SK-N-SH (cell line): ENCODE data around the gene ZNF132. TPM values are rescaled to one million over a fixed set of nuclear protein-coding genes. Genes with fewer than 3 reads are reported as not detected.
A peak's percentile ranks its signal among the peaks of the same experiment; 100 is the strongest.

Experiments used
- CTCF ChIA-PET: fragments of 300-600, 350-600 bp; formaldehyde crosslinking; extraction: SDS; loops from one replicate; lab custom pipeline; 2021; lab: Yijun Ruan, JAX
- POLR2A ChIA-PET: fragments of 350-600 bp; sonication (Branson Sonifier 250); formaldehyde crosslinking; extraction: SDS; loops from one replicate; lab custom pipeline; 2020; ENCODE audit warnings: antibody characterized with exemption, inconsistent platforms; lab: Yijun Ruan, JAX
- DNase-seq: peaks from one replicate; pipeline ENCODE4 v3.0.0; 2012
- H2AFZ ChIP-seq: fragments of 200-600 bp; sonication (generic); 2 replicates; pipeline ENCODE4 v1.8.1; 2016; ENCODE audit warnings: antibody characterized with exemption, mild to moderate bottlenecking, low read depth
- H3F3A ChIP-seq: fragments of 200-600 bp; sonication (generic); replicated peaks from 2 replicates; pipeline ENCODE3; 2016; ENCODE audit warnings: antibody characterized with exemption, mild to moderate bottlenecking; ENCODE audit not compliant: insufficient read depth
- H3K27ac ChIP-seq, 2 experiments: fragments of 200-500 bp in 1 of 2; fragments of 200-600 bp in 1 of 2; sonication (Bioruptor generic) in 1 of 2; sonication (generic), shearing (Covaris generic) in 1 of 2; 2 replicates each; pipeline versions ENCODE4 v1.5.1 to v1.6.1; 2014 to 2016; ENCODE audit warnings: low read depth in 2 of 2, inconsistent platforms in 1 of 2, low read length in 1 of 2, mild to moderate bottlenecking in 1 of 2, mixed read lengths in 1 of 2
- H3K27me3 ChIP-seq: fragments of 200-600 bp; sonication (generic), shearing (Covaris generic); 2 replicates; pipeline ENCODE4 v1.6.1; 2016; ENCODE audit warnings: mixed run types; ENCODE audit not compliant: insufficient read depth
- H3K36me3 ChIP-seq, 2 experiments: fragments of 200-500 bp in 1 of 2; fragments of 200-600 bp in 1 of 2; sonication (Bioruptor generic) in 1 of 2; sonication (generic) in 1 of 2; replicated peaks in 1 of 2; 2 replicates each; pipeline versions ENCODE3 to v1.5.1; 2014 to 2016; ENCODE audit warnings: low read length in 1 of 2, mild to moderate bottlenecking in 1 of 2; ENCODE audit not compliant: insufficient read depth in 2 of 2, control insufficient read depth in 1 of 2
- H3K4me1 ChIP-seq, 2 experiments: fragments of 200-500 bp in 1 of 2; fragments of 200-600 bp in 1 of 2; sonication (Bioruptor generic) in 1 of 2; sonication (generic), shearing (Covaris generic) in 1 of 2; 2 replicates each; pipeline versions ENCODE4 v1.5.1 to v1.6.1; 2014 to 2016; ENCODE audit warnings: low read depth in 1 of 2, low read length in 1 of 2, mixed run types in 1 of 2; ENCODE audit not compliant: insufficient read depth in 2 of 2, control insufficient read depth in 1 of 2
- H3K4me2 ChIP-seq: fragments of 200-600 bp; sonication (generic), shearing (Covaris generic); 2 replicates; pipeline ENCODE4 v1.6.1; 2017; ENCODE audit warnings: mixed run types
- H3K4me3 ChIP-seq, 2 experiments: fragments of 200-500 bp in 1 of 2; fragments of 200-600 bp in 1 of 2; sonication (Bioruptor generic) in 1 of 2; sonication (generic), shearing (Covaris generic) in 1 of 2; 2 replicates each; pipeline versions ENCODE4 v1.5.1 to v1.8.1; 2014 to 2016; ENCODE audit warnings: low read depth in 2 of 2, inconsistent platforms in 1 of 2, low read length in 1 of 2, mild to moderate bottlenecking in 1 of 2, mixed read lengths in 1 of 2, moderate library complexity in 1 of 2
- H3K79me2 ChIP-seq: fragments of 200-600 bp; sonication (generic); 2 replicates; pipeline ENCODE4 v1.8.1; 2017; ENCODE audit warnings: mild to moderate bottlenecking; ENCODE audit not compliant: insufficient read depth
- H3K9ac ChIP-seq: fragments of 200-600 bp; sonication (generic); 2 replicates; pipeline ENCODE4 v1.6.1; 2017; ENCODE audit warnings: mixed run types
- H3K9me2 ChIP-seq: fragments of 200-600 bp; sonication (generic); 2 replicates; pipeline ENCODE4 v1.6.1; 2017; ENCODE audit warnings: mixed run types
- H3K9me3 ChIP-seq: fragments of 200-600 bp; sonication (generic); 2 replicates; pipeline ENCODE4 v1.6.1; 2017; ENCODE audit warnings: mixed run types, mild to moderate bottlenecking, moderate library complexity
- H4K20me1 ChIP-seq: fragments of 200-600 bp; sonication (generic); 2 replicates; pipeline ENCODE4 v1.6.1; 2017; ENCODE audit warnings: mild to moderate bottlenecking, mixed run types; ENCODE audit not compliant: insufficient read depth
- CHD2 ChIP-seq: fragments of 150-350 bp; IDR thresholded peaks from 2 replicates; pipeline ENCODE4 v1.6.1; 2018; ENCODE audit warnings: low read length; ENCODE audit not compliant: partially characterized antibody
- ELF1 ChIP-seq: IDR thresholded peaks from 2 replicates; pipeline ENCODE4 v1.4.0; 2012
- EZH2phosphoT487 ChIP-seq: fragments of 200-600 bp; sonication (generic); IDR thresholded peaks from 2 replicates; pipeline ENCODE4 v1.6.1; 2017; ENCODE audit warnings: low read depth, mixed run types, mild to moderate bottlenecking, antibody characterized with exemption, moderate library complexity, borderline replicate concordance
- FOXM1 ChIP-seq: IDR thresholded peaks from 2 replicates; pipeline ENCODE4 v1.4.0; 2012; ENCODE audit warnings: low read depth, mild to moderate bottlenecking
- GATA2 ChIP-seq: sonication (generic); formaldehyde crosslinking; IDR thresholded peaks from 2 replicates; pipeline ENCODE4 v1.5.0; 2020; ENCODE audit warnings: mild to moderate bottlenecking, missing genetic modification reagents
- JUND ChIP-seq: IDR thresholded peaks from 2 replicates; pipeline ENCODE4 v1.4.0; 2012
- MAX ChIP-seq: IDR thresholded peaks from 2 replicates; pipeline ENCODE4 v1.4.0; 2012; ENCODE audit warnings: low read depth
- MEF2A ChIP-seq: IDR thresholded peaks from 2 replicates; pipeline ENCODE4 v1.4.0; 2012; ENCODE audit warnings: low read depth, borderline replicate concordance
- NFIC ChIP-seq: IDR thresholded peaks from 2 replicates; pipeline ENCODE4 v1.4.0; 2012; ENCODE audit warnings: borderline replicate concordance
- NRF1 ChIP-seq: IDR thresholded peaks from 2 replicates; pipeline ENCODE4 v1.6.1; 2012; ENCODE audit warnings: low read depth, mild to moderate bottlenecking, low read length
- POLR2AphosphoS5 ChIP-seq: IDR thresholded peaks from 2 replicates; pipeline ENCODE4 v1.6.1; 2012; ENCODE audit warnings: low read depth, low read length
- RAD21 ChIP-seq: IDR thresholded peaks from 2 replicates; pipeline ENCODE4 v1.6.1; 2012; ENCODE audit warnings: mild to moderate bottlenecking, low read length
- RFX5 ChIP-seq: IDR thresholded peaks from 2 replicates; pipeline ENCODE4 v1.6.1; 2012; ENCODE audit warnings: mild to moderate bottlenecking, improper control_type of control experiment, low read length
- RXRA ChIP-seq: IDR thresholded peaks from 2 replicates; pipeline ENCODE4 v1.4.0; 2012; ENCODE audit warnings: low read depth, mild to moderate bottlenecking, borderline replicate concordance
- SIN3A ChIP-seq: IDR thresholded peaks from 2 replicates; pipeline ENCODE4 v1.6.1; 2012; ENCODE audit warnings: low read depth, mild to moderate bottlenecking, low read length, moderate library complexity, borderline replicate concordance
- SMC3 ChIP-seq: IDR thresholded peaks from 2 replicates; pipeline ENCODE4 v1.6.1; 2012; ENCODE audit warnings: low read depth, low read length, improper control_type of control experiment
- TEAD4 ChIP-seq: IDR thresholded peaks from 2 replicates; pipeline ENCODE4 v1.4.0; 2012; ENCODE audit warnings: mild to moderate bottlenecking, borderline replicate concordance; ENCODE audit not compliant: insufficient read depth
- USF1 ChIP-seq: IDR thresholded peaks from 2 replicates; pipeline ENCODE4 v1.4.0; 2012; ENCODE audit warnings: low read depth, borderline replicate concordance
- USF2 ChIP-seq: fragments of 150-350 bp; IDR thresholded peaks from 2 replicates; pipeline ENCODE4 v1.6.1; 2017; ENCODE audit warnings: antibody characterized with exemption, low read length, low read depth, borderline replicate concordance
- YY1 ChIP-seq: IDR thresholded peaks from 2 replicates; pipeline ENCODE4 v1.4.0; 2012; ENCODE audit warnings: low read depth, mild to moderate bottlenecking
- WGBS: methylation state at CpG from one replicate; pipeline ENCODE4 v1.1.6; 2017; ENCODE audit warnings: low lambda C conversion rate; 5-methylcytosine and 5-hydroxymethylcytosine counted together
- polyA plus RNA-seq, 3 experiments: library from polyadenylated mRNA; depleted of rRNA; stranded (reverse); fragments of >200 nt; gene quantifications; 2 replicates each; pipeline ENCODE4 v1.2.3, GENCODE V29; 2012
- TF ChIP-seq, protein P1 (sequence below): fragments of 150-350 bp; IDR thresholded peaks from 2 replicates; pipeline ENCODE4 v1.6.1; 2016; ENCODE audit warnings: mild to moderate bottlenecking, low read depth, low read length
- TF ChIP-seq, protein P2 (sequence below): fragments of 200-600 bp; sonication (generic); IDR thresholded peaks from 2 replicates; pipeline ENCODE4 v1.6.1; 2017; ENCODE audit warnings: antibody characterized with exemption, mild to moderate bottlenecking, moderate library complexity
- TF ChIP-seq, protein P3 (sequence below): IDR thresholded peaks from 2 replicates; pipeline ENCODE4; 2012
- TF ChIP-seq, protein P4 (sequence below): IDR thresholded peaks from 2 replicates; pipeline ENCODE4 v1.4.0; 2012; ENCODE audit warnings: low read depth, borderline replicate concordance

Gene ZNF132
- 1.3 and 1.9 TPM in 2 replicates for polyA plus RNA-seq (2012; rRNA removed)
- polyA plus RNA-seq (2012; cell fraction: cytosol; rRNA removed): 0.99 and 1.5 TPM in 2 replicates
- polyA plus RNA-seq (2012; cell fraction: nucleus; rRNA removed): 2.2 and 3.1 TPM in 2 replicates

DNA sequence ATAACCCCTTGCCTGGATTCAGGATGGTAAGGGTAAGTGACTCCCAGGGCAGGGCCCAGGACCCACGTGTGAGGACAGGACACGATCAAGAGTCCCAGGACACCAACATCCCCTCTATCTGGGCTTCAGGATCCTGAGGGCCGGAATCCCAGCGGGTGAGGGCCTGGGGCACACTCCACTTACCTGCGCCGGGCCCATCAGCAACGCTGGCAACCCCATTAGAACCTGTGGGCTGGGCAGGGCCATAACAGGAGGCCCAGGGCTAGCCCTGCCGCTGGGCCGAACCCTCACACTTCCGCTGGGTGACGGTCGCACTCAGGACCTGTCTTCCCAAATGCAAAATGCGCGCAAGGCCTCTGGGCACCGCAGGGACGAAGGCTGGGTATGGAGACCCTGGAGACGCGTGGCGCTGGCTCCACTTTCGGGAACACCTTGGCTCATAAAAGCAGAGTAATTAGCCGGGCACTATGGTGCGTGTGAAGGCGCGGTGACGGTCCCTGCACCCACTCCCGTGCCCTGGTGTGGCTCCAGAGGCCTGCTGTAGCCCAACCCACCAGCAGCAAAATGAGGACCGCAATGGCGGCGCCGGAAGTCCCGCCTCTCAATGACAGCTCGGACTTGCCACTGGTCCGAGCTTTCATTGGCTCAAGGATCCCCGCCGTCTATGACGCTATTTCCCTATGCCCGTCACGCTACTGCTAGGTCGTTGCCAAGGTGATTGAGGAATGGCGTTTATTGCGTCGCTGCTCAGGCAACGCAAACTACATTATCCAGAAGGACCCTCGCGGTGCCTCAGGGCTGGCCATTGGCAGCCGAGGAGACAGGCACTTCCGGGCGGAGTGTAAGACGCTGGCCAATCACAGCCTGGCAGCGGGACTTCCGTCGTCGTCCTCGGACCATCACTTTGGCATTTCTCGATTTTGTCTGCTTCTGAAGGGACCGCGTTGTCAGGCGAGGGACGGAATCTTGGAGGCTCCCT lies at the start of gene ZNF132:
ZNF132 (minus strand) TSS at position 578 of the 979 bp plus-strand sequence; CDS start at position 246, 332 bp downstream.
- ChIA-PET CTCF (no interaction called here), POLR2A (interaction anchor here (0.5 to 1.6 kb wide), 4 partner anchors 11 to 958 kb away, joined by 3 to 8 read pairs (median 4); partner anchors contain the start of genes ZNF324B and ZNF497)
- peak within 1 kb of the TSS; percentile 69 to 79 for H3K27ac ChIP-seq
- H3K9ac ChIP-seq: peak within 1 kb of the TSS; percentile 66
- DNase-seq: peak; percentile 96
- no peaks in the 10 kb centered on the region for H3K27me3 ChIP-seq
- WGBS: 22% methylated on average over 37 of the region's 59 CpGs
- peaks cover 0 to 16% of the 10 kb centered on the region in 2 experiments; a peak in 1 of 4 replicates for H3K4me1 ChIP-seq
- peak within 1 kb of the TSS; percentile 91 for H2AFZ ChIP-seq
- peaks cover 10% of the 10 kb centered on the region; the same call in 1 of the 2 replicates for H3K9me3 ChIP-seq
- no peaks in the 10 kb centered on the region for H3F3A ChIP-seq
- no peaks in the 10 kb centered on the region for H3K9me2 ChIP-seq
- H3K79me2 ChIP-seq: peaks cover 13% of the 10 kb centered on the region; the same call in 1 of the 2 replicates
- no peaks in the 10 kb centered on the region for H4K20me1 ChIP-seq
- peak within 1 kb of the TSS; percentile 83 to 87 for H3K4me3 ChIP-seq
- peaks cover 20 to 31% of the 10 kb centered on the region in 2 experiments for H3K36me3 ChIP-seq
- peak within 1 kb of the TSS; percentile 99 for H3K4me2 ChIP-seq
- no peak for TF ChIP-seq MEF2A
- no peak for TF ChIP-seq JUND
- peak; percentile 93 for TF ChIP-seq YY1
- TF ChIP-seq, protein P1, sequence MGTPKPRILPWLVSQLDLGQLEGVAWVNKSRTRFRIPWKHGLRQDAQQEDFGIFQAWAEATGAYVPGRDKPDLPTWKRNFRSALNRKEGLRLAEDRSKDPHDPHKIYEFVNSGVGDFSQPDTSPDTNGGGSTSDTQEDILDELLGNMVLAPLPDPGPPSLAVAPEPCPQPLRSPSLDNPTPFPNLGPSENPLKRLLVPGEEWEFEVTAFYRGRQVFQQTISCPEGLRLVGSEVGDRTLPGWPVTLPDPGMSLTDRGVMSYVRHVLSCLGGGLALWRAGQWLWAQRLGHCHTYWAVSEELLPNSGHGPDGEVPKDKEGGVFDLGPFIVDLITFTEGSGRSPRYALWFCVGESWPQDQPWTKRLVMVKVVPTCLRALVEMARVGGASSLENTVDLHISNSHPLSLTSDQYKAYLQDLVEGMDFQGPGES: peak; percentile 32; the same call in 1 of the 2 replicates
- no peak for TF ChIP-seq FOXM1
- no peak for TF ChIP-seq NFIC
- TF ChIP-seq RXRA: no peak
- no peak for TF ChIP-seq EZH2phosphoT487
- TF ChIP-seq TEAD4: no peak
- no peak for TF ChIP-seq SMC3
- TF ChIP-seq USF1: no peak
- peak; percentile 78 for TF ChIP-seq CHD2
- TF ChIP-seq MAX: peak; percentile 81
- TF ChIP-seq, protein P2, sequence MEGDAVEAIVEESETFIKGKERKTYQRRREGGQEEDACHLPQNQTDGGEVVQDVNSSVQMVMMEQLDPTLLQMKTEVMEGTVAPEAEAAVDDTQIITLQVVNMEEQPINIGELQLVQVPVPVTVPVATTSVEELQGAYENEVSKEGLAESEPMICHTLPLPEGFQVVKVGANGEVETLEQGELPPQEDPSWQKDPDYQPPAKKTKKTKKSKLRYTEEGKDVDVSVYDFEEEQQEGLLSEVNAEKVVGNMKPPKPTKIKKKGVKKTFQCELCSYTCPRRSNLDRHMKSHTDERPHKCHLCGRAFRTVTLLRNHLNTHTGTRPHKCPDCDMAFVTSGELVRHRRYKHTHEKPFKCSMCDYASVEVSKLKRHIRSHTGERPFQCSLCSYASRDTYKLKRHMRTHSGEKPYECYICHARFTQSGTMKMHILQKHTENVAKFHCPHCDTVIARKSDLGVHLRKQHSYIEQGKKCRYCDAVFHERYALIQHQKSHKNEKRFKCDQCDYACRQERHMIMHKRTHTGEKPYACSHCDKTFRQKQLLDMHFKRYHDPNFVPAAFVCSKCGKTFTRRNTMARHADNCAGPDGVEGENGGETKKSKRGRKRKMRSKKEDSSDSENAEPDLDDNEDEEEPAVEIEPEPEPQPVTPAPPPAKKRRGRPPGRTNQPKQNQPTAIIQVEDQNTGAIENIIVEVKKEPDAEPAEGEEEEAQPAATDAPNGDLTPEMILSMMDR: no peak
- TF ChIP-seq RAD21: no peak
- TF ChIP-seq GATA2 (CRISPR knock-in tag): no peak
- peak; percentile 53; the same call in 1 of the 2 replicates for TF ChIP-seq SIN3A
- no peak for TF ChIP-seq USF2
- TF ChIP-seq NRF1: peak; percentile 43; the same call in 1 of the 2 replicates
- TF ChIP-seq RFX5: peak; percentile 66
- TF ChIP-seq, protein P3, sequence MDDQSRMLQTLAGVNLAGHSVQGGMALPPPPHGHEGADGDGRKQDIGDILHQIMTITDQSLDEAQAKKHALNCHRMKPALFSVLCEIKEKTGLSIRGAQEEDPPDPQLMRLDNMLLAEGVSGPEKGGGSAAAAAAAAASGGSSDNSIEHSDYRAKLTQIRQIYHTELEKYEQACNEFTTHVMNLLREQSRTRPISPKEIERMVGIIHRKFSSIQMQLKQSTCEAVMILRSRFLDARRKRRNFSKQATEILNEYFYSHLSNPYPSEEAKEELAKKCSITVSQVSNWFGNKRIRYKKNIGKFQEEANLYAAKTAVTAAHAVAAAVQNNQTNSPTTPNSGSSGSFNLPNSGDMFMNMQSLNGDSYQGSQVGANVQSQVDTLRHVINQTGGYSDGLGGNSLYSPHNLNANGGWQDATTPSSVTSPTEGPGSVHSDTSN: peak; percentile 74
- peak; percentile 88 for TF ChIP-seq ELF1
- peak; percentile 62 for TF ChIP-seq POLR2AphosphoS5
- TF ChIP-seq, protein P4, sequence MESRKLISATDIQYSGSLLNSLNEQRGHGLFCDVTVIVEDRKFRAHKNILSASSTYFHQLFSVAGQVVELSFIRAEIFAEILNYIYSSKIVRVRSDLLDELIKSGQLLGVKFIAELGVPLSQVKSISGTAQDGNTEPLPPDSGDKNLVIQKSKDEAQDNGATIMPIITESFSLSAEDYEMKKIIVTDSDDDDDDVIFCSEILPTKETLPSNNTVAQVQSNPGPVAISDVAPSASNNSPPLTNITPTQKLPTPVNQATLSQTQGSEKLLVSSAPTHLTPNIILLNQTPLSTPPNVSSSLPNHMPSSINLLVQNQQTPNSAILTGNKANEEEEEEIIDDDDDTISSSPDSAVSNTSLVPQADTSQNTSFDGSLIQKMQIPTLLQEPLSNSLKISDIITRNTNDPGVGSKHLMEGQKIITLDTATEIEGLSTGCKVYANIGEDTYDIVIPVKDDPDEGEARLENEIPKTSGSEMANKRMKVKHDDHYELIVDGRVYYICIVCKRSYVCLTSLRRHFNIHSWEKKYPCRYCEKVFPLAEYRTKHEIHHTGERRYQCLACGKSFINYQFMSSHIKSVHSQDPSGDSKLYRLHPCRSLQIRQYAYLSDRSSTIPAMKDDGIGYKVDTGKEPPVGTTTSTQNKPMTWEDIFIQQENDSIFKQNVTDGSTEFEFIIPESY: no peak
